ENCODE data around the gene GNL2. TPM values are rescaled to one million over a fixed set of nuclear protein-coding genes. Genes with fewer than 3 reads are reported as not detected.
"Not testable (repeated sequence)": the region's sequence is repeated elsewhere in the genome, so short reads cannot be mapped to it uniquely, and the experiment has no call there.

The GNL2 gene
- total RNA-seq, 1 donor: 72.7 TPM

- no peak for TF ChIP-seq CTCF (IDR thresholded peaks at IDR 0.05; ENCODE audit: insufficient read depth, low read length)
- no peak for DNase-seq (ENCODE audit: low read depth)
- no peak overlapping the region for H3K4me3 ChIP-seq (ENCODE audit: low read depth, low read length)
Measured at GRCh38 chr1:37519613-37520012, 76.1 kb downstream of the GNL2 start.

- DNase-seq (ENCODE audit: low read depth); H3K4me3 ChIP-seq (ENCODE audit: low read depth, low read length): not testable (repeated sequence)
Measured at GRCh38 chr1:37518929-37519328, 76.8 kb downstream of the GNL2 start.

- not testable (repeated sequence) for H3K4me3 ChIP-seq (ENCODE audit: low read depth, low read length); DNase-seq (ENCODE audit: low read depth)
Measured at GRCh38 chr1:37518241-37518640, 77.5 kb downstream of the GNL2 start.

- DNase-seq (ENCODE audit: low read depth): no peak
- H3K4me3 ChIP-seq (ENCODE audit: low read depth, low read length): no peak overlapping the region
- TF ChIP-seq CTCF (IDR thresholded peaks at IDR 0.05; ENCODE audit: insufficient read depth, low read length): no peak
Measured at GRCh38 chr1:37517569-37517968, 78.2 kb downstream of the GNL2 start.

Small RNAs within 50 kb of the gene (small RNA-seq; reads per million reads assigned to genes)
- not detected for gene AL034379.1

Other genes with a start within 250 kb of the GNL2 start
- 5.3 and 8.2 TPM in 2 replicates for gene ZC3H12A, start 121.4 kb downstream of the GNL2 start, total RNA-seq (ENCODE audit: low replicate concordance)
- 17.6 and 84.5 TPM in 2 replicates for gene MEAF6, start 81.2 kb downstream of the GNL2 start, total RNA-seq (ENCODE audit: low replicate concordance)
- gene SNIP1, start 41.6 kb downstream of the GNL2 start, total RNA-seq (ENCODE audit: low replicate concordance): 12.9 and 23.5 TPM in 2 replicates
- 7.4 and 13.7 TPM in 2 replicates for gene DNALI1, start 39.0 kb downstream of the GNL2 start, total RNA-seq (ENCODE audit: low replicate concordance)
- gene RSPO1, start 39.0 kb upstream of the GNL2 start, total RNA-seq (ENCODE audit: low replicate concordance): 0.49 TPM in 1 of 2 replicates, not detected in the other
- 0.25 and 12.8 TPM in 2 replicates for gene CDCA8, start 96.6 kb upstream of the GNL2 start, total RNA-seq (ENCODE audit: low replicate concordance)
- not detected in 2 replicates for gene EPHA10, start 169.2 kb upstream of the GNL2 start, total RNA-seq (ENCODE audit: low replicate concordance)
- gene MANEAL, start 197.9 kb upstream of the GNL2 start, total RNA-seq (ENCODE audit: low replicate concordance): 0.65 and 0.99 TPM in 2 replicates
- gene C1orf122, start 211.9 kb upstream of the GNL2 start, total RNA-seq (ENCODE audit: low replicate concordance): 14.5 and 24.0 TPM in 2 replicates
- gene YRDC, start 212.3 kb upstream of the GNL2 start, total RNA-seq (ENCODE audit: low replicate concordance): 3.1 and 8.9 TPM in 2 replicates